GM12872 (cell line): Measurements from ENCODE around the gene RNF181.
A peak's percentile ranks its signal among the peaks of the same experiment; 100 is the strongest.

Experiments
- CTCF ChIP-seq: IDR thresholded peaks from 3 replicates; pipeline ENCODE4 v1.5.1; 2011; ENCODE audit warnings: low read depth, mild to moderate bottlenecking, low read length, moderate library complexity; ENCODE audit not compliant: insufficient read depth

The RNF181 gene

DNA sequence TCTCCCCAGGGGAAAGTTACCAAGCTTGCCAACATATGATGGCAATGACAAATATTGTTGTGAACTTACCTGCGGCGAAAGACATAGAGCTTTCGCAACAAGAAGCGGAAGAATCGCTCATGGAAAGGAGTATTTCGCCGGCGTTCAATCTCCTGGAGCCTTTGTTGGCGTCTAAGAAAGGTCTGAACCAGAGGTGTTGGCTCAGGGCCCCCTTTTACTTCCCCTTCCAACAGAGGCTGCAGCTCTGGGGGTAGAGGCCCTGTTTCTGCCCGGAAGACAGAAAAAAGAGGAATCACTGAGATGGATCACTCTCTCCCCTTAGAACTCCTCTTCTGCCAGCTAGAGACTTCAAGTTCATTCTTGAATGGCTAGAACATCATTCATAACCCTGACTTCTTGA lies 45.1 kb upstream of the RNF181 start:
- no peak for TF ChIP-seq CTCF

DNA sequence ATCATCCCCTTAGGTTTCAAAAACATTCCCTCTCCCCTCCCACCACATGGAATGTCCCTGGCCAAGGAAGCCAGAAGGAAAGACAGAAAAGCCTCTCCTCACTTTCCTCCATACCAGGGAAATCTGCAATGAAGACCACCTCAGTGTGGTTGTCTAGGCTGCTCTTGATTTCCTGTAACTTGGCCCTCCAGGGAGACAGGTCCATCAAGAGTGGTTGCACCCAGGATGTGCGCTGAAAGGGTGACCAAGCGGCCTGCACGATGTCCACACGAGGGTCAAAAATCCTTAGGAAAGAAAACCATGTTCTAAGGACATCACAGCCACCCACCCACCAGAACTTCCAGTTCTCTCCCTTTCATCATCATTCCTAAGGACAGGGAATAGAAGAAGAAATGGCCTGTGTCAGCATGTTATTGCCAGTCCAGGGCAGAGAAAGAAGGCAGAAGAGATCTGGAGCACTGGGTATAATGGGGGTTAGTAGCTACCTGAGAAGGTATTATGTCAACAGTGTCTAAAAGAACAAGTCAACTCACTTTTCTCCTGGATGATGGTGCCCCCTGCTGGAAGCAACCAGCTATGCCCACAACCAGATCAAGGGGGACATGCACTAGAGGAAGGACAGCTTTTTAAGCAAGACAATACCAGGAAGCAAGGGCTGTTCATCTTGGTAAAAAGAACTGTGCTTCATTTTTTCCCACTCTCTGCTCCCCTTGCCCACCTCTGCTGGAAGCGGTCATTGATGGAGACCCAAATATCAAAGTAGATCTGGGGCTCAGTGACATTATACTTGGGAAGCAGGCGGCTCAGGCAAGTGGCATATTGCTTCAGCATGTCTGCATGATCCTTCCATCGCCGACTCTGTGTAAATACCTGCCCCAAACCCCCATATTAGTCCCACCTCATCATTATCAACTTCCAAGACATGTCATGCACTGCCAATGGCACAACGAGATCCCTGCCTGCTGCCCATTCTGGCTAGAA lies 43.6 kb upstream of the RNF181 start:
- peak; percentile 90 for TF ChIP-seq CTCF

DNA sequence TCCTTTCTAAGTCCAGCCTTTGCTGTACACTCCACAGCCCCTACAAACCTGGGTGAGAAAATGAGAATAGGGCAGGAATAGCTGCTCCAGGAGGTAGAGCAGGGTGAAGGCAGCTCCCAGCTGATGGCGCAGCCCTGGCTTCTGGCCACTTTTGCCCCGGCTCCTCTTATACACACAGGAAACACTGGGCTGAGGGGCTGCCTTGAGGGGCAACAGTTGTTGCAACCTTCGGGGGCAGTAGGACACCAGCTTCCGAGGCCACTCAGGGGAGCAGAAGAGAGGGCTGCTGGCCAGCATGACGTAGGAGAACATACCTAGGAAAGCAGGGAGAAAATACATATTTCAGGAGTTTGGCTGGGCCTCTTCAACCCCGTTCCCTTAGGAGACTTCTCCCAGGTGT lies 42.4 kb upstream of the RNF181 start:
- no peak for TF ChIP-seq CTCF

DNA sequence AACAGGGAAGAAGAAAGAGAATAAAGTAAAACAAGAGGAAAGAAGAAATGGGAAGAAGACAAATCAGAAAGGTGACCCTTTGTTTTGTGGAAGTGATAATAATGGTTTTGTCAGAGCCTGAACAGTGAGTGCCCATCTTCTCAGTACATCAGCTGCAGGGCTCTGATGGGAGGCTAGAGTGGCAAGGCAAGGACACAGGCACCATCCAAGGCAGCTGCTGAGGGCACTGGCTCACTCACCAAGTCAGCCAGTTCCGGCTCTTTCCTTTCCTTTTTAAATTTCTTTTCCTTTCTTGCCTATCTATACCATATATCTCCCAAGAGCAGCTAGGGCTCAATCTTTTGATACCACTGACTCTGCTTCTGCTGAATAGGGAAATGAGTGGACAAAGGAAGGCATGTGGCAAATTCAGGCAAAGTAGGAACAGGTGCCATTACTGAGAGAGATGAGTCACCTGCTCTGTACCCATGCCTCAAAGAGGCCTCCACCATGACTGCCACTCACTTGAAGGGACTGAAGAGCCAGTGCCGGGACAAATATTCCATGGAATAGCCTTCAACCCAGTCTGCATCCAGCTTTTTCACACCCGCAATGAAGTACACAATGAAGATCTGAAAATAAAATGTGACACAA lies 40.4 kb upstream of the RNF181 start:
- TF ChIP-seq CTCF = no peak

DNA sequence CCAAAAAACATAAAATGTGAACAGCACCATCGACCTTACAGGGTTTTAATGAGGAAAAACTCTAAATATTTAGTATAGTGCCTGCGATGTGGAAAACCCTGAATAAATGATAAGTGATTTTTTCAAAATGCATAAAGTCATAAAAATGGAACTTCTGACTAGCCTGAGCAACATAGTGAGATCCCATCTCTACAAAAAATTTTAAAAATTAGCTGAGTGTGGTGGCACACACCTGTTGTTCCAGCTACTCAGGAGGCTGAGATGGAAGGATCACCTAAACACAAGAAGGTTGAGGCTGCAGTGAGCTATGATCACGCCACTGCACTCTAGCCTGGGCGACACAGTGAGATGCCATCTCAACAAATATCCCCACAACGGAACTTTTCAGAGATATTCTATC lies 38.4 kb upstream of the RNF181 start:
- TF ChIP-seq CTCF = no peak

- no peak for TF ChIP-seq CTCF
Measured at GRCh38 chr2:85558160-85558559, 37.4 kb upstream of the RNF181 start.

GRCh38 chr2:85560812-85561279 lies 34.7 kb upstream of the RNF181 start:
- no peak for TF ChIP-seq CTCF
